PC-9 (cell line): ENCODE data around the gene ATAD3C. TPM values are rescaled to one million over a fixed set of nuclear protein-coding genes. Genes with fewer than 3 reads are reported as not detected.

Experiments
- BruUV-seq: library from RNA; stranded (reverse); fragments of 400-500 nt; replicated peaks from 2 replicates; lab custom pipeline; 2021; lab: Mats Ljungman, UMichigan
- CTCF ChIA-PET: fragments of 300-600 bp; sonication (Branson Sonifier 250); formaldehyde crosslinking; loops from one replicate; lab custom pipeline; 2022; ENCODE audit warnings: antibody characterized with exemption; lab: Charles Lee
- POLR2A ChIA-PET: fragments of 300-600 bp; sonication (Branson Sonifier 250); formaldehyde crosslinking; loops from one replicate; lab custom pipeline; 2022; ENCODE audit warnings: antibody characterized with exemption; ENCODE audit not compliant: unreplicated experiment; lab: Charles Lee
- DNase-seq, 2 experiments: peaks; one replicate each; pipeline versions ENCODE4 v3.0.0 to v3.0.0-alpha.2; 2015 to 2022; ENCODE audit warnings: mixed read lengths in 1 of 2
- H2AFZ ChIP-seq: fragments of 200-600 bp; sonication (generic); 2 replicates; pipeline ENCODE4 v1.8.1; 2017; ENCODE audit warnings: antibody characterized with exemption
- H3F3A ChIP-seq: fragments of 200-600 bp; sonication (generic); 2 replicates; pipeline ENCODE4 v1.8.1; 2017; ENCODE audit warnings: antibody characterized with exemption, mild to moderate bottlenecking, low read depth; ENCODE audit not compliant: insufficient read depth
- H3K27ac ChIP-seq: fragments of 200-600 bp; sonication (generic); 2 replicates; pipeline ENCODE4 v1.6.1; 2016; ENCODE audit warnings: mixed run types
- H3K27me3 ChIP-seq: fragments of 200-600 bp; sonication (generic); 2 replicates; pipeline ENCODE4 v1.6.1; 2016; ENCODE audit warnings: low read depth, mixed run types; ENCODE audit not compliant: insufficient read depth
- H3K36me3 ChIP-seq: fragments of 200-600 bp; sonication (generic); 2 replicates; pipeline ENCODE4 v1.6.1; 2016; ENCODE audit warnings: low read depth, mixed run types
- H3K4me1 ChIP-seq: fragments of 200-600 bp; sonication (generic); replicated peaks from 2 replicates; pipeline ENCODE4 v1.6.1; 2016; ENCODE audit warnings: mixed run types; ENCODE audit not compliant: insufficient read depth
- H3K4me2 ChIP-seq: fragments of 200-600 bp; sonication (generic); 2 replicates; pipeline ENCODE4 v1.6.1; 2017; ENCODE audit warnings: mixed run types
- H3K4me3 ChIP-seq: fragments of 200-600 bp; sonication (generic); 2 replicates; pipeline ENCODE4 v1.6.1; 2016; ENCODE audit warnings: mixed run types
- H3K79me2 ChIP-seq: fragments of 200-600 bp; sonication (generic); 2 replicates; pipeline ENCODE4 v1.6.1; 2017; ENCODE audit warnings: low read depth, mixed run types
- H3K9me2 ChIP-seq: fragments of 200-600 bp; sonication (generic); 2 replicates; pipeline ENCODE4 v1.8.1; 2017; ENCODE audit warnings: mild to moderate bottlenecking; ENCODE audit not compliant: insufficient read depth
- H3K9me3 ChIP-seq: fragments of 200-600 bp; sonication (generic); 2 replicates; pipeline ENCODE4 v1.8.1; 2016; ENCODE audit warnings: low read depth; ENCODE audit not compliant: insufficient read depth
- H4K20me1 ChIP-seq: fragments of 200-600 bp; sonication (generic); 2 replicates; pipeline ENCODE4 v1.8.1; 2017; ENCODE audit not compliant: insufficient read depth
- EZH2 ChIP-seq: fragments of 200-600 bp; sonication (generic); IDR thresholded peaks from 2 replicates; pipeline ENCODE4 v1.8.0; 2017; ENCODE audit warnings: antibody characterized with exemption, low read depth
- intact Hi-C: fragments of 100-400 bp; cut with micrococcal nuclease; formaldehyde crosslinking; loops from one replicate; pipeline ENCODE4 v1.10.0; 2022; ENCODE audit not compliant: unreplicated experiment
- total RNA-seq: library from RNA; stranded (reverse); gene quantifications from 2 replicates; pipeline ENCODE4 v1.2.3, GENCODE V29; 2021
- TF ChIP-seq, protein P1 (sequence below): fragments of 200-600 bp; sonication (generic); conservative IDR thresholded peaks from 2 replicates; pipeline ENCODE4 v1.6.1; 2017; ENCODE audit warnings: mixed run types, antibody characterized with exemption, mild to moderate bottlenecking, moderate library complexity

Gene ATAD3C
- total RNA-seq, 1 experiment from 2014 or later = 4.0 TPM

DNA sequence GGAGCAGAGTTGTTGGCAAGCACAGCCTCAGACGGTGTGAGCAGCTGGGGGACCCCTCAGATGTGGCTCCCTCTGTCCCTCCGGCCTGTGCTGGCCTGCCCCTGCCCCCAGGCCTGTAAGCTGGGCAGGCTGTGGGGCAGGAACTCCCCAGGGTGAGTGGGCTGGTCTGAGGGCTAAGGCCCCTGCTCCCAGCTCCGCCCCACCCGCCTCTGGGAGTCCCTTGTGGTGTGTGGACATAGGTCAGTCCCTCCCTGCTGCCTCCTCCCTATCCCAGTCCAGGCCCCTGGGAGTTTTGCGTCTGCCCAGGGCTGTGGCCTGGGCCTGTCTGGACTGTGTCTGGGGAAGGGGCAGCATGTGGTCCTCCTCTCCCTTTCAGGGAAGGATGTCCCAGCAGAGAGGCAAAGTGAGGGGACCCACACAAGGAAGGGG, 17.6 kb upstream of the ATAD3C start:
- H3K9me3 ChIP-seq = no peaks in the 10 kb centered on the region
- CTCF ChIA-PET = interaction anchor here (0.8 kb wide), 1 partner anchor 33 kb away, joined by 3 read pairs; the partner anchor contains the start of gene CCNL2
- H4K20me1 ChIP-seq = no peaks in the 10 kb centered on the region
- peak overlapping the region; percentile 51 for H3K27ac ChIP-seq
- H3K4me3 ChIP-seq = peak overlapping the region; percentile 52
- no TSS peak for BruUV-seq
- TF ChIP-seq, protein P1, sequence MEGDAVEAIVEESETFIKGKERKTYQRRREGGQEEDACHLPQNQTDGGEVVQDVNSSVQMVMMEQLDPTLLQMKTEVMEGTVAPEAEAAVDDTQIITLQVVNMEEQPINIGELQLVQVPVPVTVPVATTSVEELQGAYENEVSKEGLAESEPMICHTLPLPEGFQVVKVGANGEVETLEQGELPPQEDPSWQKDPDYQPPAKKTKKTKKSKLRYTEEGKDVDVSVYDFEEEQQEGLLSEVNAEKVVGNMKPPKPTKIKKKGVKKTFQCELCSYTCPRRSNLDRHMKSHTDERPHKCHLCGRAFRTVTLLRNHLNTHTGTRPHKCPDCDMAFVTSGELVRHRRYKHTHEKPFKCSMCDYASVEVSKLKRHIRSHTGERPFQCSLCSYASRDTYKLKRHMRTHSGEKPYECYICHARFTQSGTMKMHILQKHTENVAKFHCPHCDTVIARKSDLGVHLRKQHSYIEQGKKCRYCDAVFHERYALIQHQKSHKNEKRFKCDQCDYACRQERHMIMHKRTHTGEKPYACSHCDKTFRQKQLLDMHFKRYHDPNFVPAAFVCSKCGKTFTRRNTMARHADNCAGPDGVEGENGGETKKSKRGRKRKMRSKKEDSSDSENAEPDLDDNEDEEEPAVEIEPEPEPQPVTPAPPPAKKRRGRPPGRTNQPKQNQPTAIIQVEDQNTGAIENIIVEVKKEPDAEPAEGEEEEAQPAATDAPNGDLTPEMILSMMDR = no peak
- TF ChIP-seq EZH2 = no peak
- no peaks in the 10 kb centered on the region for H3K36me3 ChIP-seq
- H3K4me1 ChIP-seq = peaks cover 64% of the 10 kb centered on the region
- H3K79me2 ChIP-seq = peaks cover 5% of the 10 kb centered on the region; the same call in 1 of the 2 replicates
- peak overlapping the region; percentile 85 for H3K4me2 ChIP-seq
- H3K9me2 ChIP-seq = no peaks in the 10 kb centered on the region
- H3F3A ChIP-seq = peaks cover 33% of the 10 kb centered on the region; the same call in 1 of the 2 replicates
- no peaks in the 10 kb centered on the region for H3K27me3 ChIP-seq
- intact Hi-C loops = loop anchor here (1.0 to 10.0 kb wide), 4 partner anchors 10 to 87 kb away; partner anchors contain the start of genes DVL1 and MRPL20
- POLR2A ChIA-PET = interaction anchor here (0.6 to 0.9 kb wide), 4 partner anchors 11 to 434 kb away, joined by 3 to 7 read pairs (median 4); partner anchors contain the start of gene CCNL2
- peak; percentile 74 to 91 for DNase-seq
- peak overlapping the region; percentile 66; the same call in 1 of the 2 replicates for H2AFZ ChIP-seq

DNA sequence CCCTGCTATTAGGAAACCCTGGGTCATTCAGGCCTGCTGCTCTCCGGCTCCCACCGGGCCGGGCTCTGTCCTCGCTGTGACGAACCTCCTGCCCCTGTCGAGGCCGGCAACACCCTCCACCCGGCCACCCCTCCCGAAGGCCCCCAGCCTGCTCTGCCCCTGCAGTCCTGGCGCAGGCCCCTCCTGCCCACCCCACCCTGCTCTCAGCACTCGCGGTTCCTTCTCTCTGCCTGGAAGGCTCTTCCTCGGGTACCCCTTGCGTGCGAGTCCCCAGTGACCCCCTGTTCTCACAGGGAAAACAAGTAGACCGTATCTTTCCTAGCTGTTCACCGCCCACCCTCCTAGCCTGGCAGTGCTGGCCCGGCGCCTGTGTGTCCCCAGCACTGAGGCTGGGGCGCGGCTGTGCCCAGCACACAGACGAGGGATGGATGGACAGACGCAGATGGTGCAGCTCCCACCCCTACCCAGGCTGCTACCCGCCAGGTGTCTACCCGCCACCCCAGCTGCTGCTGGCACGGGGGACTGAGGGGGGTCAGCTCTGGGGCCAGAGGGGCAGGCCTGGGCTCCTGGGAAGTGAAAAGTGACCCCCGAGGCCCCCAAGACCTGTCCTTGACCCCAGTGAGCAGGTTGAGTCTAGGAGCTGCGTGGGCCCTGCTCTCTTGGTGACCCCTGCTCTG, 17.1 kb upstream of the ATAD3C start:
- CTCF ChIA-PET = interaction anchor here (0.8 kb wide), 1 partner anchor 34 kb away, joined by 3 read pairs; the partner anchor contains the start of gene CCNL2
- POLR2A ChIA-PET = interaction anchor here (0.9 kb wide), 1 partner anchor 12 kb away, joined by 3 read pairs; no protein-coding TSS in a partner anchor
- H3K36me3 ChIP-seq = no peaks in the 10 kb centered on the region
- BruUV-seq = TSS peak; percentile 46
- TF ChIP-seq, protein P1 = no peak
- TF ChIP-seq EZH2 = no peak
- H3K79me2 ChIP-seq = peaks cover 5% of the 10 kb centered on the region; the same call in 1 of the 2 replicates
- H3K4me1 ChIP-seq = peaks cover 64% of the 10 kb centered on the region
- H3K9me2 ChIP-seq = no peaks in the 10 kb centered on the region
- H3K9me3 ChIP-seq = no peaks in the 10 kb centered on the region
- intact Hi-C loops = loop anchor here (1.0 to 10.0 kb wide), 4 partner anchors 10 to 88 kb away; partner anchors contain the start of genes DVL1 and MRPL20
- H2AFZ ChIP-seq = peak overlapping the region; percentile 66; the same call in 1 of the 2 replicates
- peak overlapping the region; percentile 85 for H3K4me2 ChIP-seq
- peak overlapping the region; percentile 52; the same call in 1 of the 2 replicates for H3K4me3 ChIP-seq
- DNase-seq = peak in 1 of 2 experiments; percentile 18
- peak overlapping the region; percentile 51 for H3K27ac ChIP-seq
- no peaks in the 10 kb centered on the region for H4K20me1 ChIP-seq
- no peaks in the 10 kb centered on the region for H3K27me3 ChIP-seq
- H3F3A ChIP-seq = peaks cover 33% of the 10 kb centered on the region; the same call in 1 of the 2 replicates
